ENCODE data around the gene TMPRSS6.

TMPRSS6 gene

GRCh38 chr22:37121887-37122591 lies 12.5 kb upstream of the TMPRSS6 start:
- H3K27ac ChIP-seq: no peak overlapping the region
- TF ChIP-seq, protein P1, sequence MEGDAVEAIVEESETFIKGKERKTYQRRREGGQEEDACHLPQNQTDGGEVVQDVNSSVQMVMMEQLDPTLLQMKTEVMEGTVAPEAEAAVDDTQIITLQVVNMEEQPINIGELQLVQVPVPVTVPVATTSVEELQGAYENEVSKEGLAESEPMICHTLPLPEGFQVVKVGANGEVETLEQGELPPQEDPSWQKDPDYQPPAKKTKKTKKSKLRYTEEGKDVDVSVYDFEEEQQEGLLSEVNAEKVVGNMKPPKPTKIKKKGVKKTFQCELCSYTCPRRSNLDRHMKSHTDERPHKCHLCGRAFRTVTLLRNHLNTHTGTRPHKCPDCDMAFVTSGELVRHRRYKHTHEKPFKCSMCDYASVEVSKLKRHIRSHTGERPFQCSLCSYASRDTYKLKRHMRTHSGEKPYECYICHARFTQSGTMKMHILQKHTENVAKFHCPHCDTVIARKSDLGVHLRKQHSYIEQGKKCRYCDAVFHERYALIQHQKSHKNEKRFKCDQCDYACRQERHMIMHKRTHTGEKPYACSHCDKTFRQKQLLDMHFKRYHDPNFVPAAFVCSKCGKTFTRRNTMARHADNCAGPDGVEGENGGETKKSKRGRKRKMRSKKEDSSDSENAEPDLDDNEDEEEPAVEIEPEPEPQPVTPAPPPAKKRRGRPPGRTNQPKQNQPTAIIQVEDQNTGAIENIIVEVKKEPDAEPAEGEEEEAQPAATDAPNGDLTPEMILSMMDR (conservative IDR thresholded peaks at IDR 0.05): no peak

DNA sequence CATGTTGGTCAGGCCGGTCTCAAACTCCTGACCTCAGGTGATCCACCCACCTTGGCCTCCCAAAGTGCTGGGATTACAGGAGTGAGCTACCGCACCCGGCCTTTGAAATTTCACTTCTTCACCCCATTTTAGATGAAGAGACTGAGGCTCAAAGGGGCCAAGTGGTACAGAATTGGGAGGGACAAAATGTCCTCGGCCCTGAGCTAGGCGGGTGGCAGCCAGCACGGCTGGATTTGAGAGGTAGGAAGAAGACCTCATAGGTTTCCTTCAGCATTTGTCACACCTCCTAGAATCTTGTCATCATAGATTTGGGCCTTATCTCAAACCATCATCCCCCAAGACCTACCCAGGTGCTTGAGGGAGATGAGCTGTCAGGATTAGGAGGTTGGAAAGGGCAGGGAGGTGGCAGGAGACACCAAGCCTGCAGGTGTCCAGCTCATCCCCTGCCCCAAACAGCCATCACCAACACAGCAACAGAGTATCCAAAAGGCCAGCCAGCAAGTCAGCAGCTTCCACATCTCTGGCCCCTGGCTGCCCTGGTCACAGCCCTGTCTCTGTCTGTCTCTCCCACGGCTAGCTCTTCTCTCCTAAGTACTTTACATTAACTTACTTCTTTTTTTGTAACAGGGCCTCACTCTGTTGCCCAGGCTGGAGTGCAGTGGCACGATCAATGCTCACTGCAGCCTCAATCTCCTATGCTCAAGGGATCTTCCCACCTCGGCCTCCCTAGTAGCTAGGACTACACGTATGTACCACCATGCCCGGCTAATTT lies 11.2 kb upstream of the TMPRSS6 start:
- TF ChIP-seq, protein P1 (conservative IDR thresholded peaks at IDR 0.05): no peak
- no peak overlapping the region for H3K27ac ChIP-seq

DNA sequence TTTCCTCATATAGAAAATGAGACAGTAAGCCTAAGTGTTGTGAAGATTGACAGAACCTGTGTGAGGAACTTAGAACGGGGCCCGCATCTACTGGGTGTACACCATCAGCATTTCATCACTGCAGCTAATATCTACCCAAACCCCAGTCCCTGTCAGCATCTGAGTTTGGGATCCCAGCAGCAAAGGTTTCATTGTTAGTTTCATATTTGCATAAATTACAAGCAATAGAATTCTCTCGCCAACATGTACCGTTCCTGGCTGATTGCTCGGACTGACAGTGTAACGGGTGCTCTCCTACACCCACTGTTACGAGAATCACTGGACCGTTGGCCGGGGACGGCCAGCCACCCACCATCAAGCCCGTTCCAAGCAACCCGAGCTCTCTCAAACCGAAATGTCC lies 10.4 kb upstream of the TMPRSS6 start:
- TF ChIP-seq, protein P1 (conservative IDR thresholded peaks at IDR 0.05): no peak
- H3K27ac ChIP-seq: no peak overlapping the region

DNA sequence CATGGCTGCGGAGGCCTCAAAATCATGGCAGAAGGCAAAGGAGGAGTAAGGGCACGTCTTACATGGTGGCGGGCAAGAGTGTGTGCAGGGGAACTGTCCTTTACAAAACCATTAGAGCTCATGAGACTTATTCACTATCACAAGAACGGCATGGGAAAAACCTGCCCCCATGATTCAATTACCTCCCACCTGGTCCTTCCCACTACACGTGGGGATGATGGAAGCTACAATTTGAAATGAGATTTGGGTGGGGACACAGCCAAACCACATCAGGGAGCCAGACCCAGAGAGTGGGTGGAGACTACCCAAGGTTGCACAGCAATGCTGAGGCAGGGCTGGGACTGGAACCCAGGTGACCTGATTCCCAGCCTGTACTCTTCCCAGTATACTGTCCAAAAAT lies 8.6 kb upstream of the TMPRSS6 start:
- TF ChIP-seq, protein P1 (conservative IDR thresholded peaks at IDR 0.05): no peak
- no peak overlapping the region for H3K27ac ChIP-seq

DNA sequence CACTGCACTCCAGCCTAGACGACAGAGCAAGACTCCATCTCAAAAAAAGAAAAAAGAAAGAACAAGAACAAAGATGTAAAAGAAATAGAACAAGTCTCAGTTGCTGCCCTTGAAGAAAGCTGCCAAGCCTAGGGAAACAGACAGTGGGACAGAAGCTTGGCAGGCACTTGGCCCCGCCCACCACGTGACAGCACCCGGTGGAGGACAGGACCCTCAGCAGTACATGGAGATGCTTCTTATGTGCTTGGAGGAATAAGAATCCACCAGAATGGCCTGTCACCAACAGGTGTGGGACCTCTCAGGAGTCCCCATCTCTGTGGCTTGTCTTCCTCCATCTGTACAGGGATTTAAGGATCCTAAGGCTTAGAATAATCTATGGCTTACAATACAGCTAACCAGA lies 7.6 kb upstream of the TMPRSS6 start:
- no peak overlapping the region for H3K27ac ChIP-seq
- TF ChIP-seq, protein P1 (conservative IDR thresholded peaks at IDR 0.05): no peak

DNA sequence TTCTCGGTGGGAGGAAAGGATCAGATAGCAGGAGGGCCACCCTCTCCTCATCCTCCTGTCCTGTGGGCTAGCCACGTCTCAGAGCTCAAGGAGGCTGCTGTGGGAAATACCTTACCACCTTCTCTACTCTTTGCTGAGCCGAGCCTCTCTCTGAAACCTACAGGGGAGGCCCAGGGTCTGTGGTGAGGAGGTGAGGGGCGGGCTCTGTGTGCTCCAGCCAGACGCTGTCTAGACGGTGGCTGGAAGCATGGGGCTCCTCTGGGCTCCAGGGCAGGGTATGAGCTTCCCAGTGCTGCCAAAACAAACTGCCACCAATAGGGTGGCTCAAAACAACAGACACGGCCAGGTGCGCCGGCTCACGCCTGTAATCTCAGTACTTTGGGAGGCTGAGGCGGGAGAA lies 5.5 kb upstream of the TMPRSS6 start:
- TF ChIP-seq, protein P1 (conservative IDR thresholded peaks at IDR 0.05): no peak

GRCh38 chr22:37113757-37114156 lies 4.2 kb upstream of the TMPRSS6 start:
- TF ChIP-seq, protein P1 (conservative IDR thresholded peaks at IDR 0.05): no peak

More for the DNA sequence above, 5.5 kb upstream of the TMPRSS6 start:
- H3K27ac ChIP-seq: no peak overlapping the region

More at GRCh38 chr22:37113757-37114156, 4.2 kb upstream of the TMPRSS6 start:
- no peak overlapping the region for H3K27ac ChIP-seq
